Trophoblast cell (in vitro differentiated cells and primary cell): ENCODE data around the gene LCP1.

Source experiments
- DNase-seq, 2 donors: peaks; one replicate each; pipeline ENCODE4 v3.0.0-alpha.2; 2016
- H2AFZ ChIP-seq: 2 replicates; pipeline ENCODE4 v1.6.1; 2013; ENCODE audit warnings: low read length, moderate library complexity, mild to moderate bottlenecking; ENCODE audit not compliant: insufficient read depth, poor library complexity
- H2AK5ac ChIP-seq: 2 replicates; pipeline ENCODE4 v1.6.1; 2013; ENCODE audit warnings: mild to moderate bottlenecking, low read length
- H2BK120ac ChIP-seq: 2 replicates; pipeline ENCODE4 v1.6.1; 2013; ENCODE audit warnings: low read length, mild to moderate bottlenecking, moderate library complexity; ENCODE audit not compliant: insufficient read depth, poor library complexity
- H2BK12ac ChIP-seq: 2 replicates; pipeline ENCODE4 v1.6.1; 2013; ENCODE audit warnings: mild to moderate bottlenecking, low read length, moderate library complexity
- H2BK5ac ChIP-seq: 2 replicates; pipeline ENCODE4 v1.6.1; 2013; ENCODE audit warnings: low read length, low read depth, moderate library complexity, mild to moderate bottlenecking; ENCODE audit not compliant: poor library complexity
- H3K14ac ChIP-seq: 2 replicates; pipeline ENCODE4 v1.6.1; 2013; ENCODE audit warnings: mild to moderate bottlenecking, low read length
- H3K18ac ChIP-seq: 2 replicates; pipeline ENCODE4 v1.6.1; 2013; ENCODE audit warnings: mild to moderate bottlenecking, low read length
- H3K23ac ChIP-seq: 2 replicates; pipeline ENCODE4 v1.6.1; 2013; ENCODE audit warnings: low read length
- H3K27ac ChIP-seq: 2 replicates; pipeline ENCODE4 v1.5.1; 2013; ENCODE audit warnings: low read depth, mild to moderate bottlenecking, inconsistent platforms, low read length, moderate library complexity
- H3K27me3 ChIP-seq: 2 replicates; pipeline ENCODE4 v1.6.1; 2013; ENCODE audit warnings: inconsistent platforms, mild to moderate bottlenecking, low read length, moderate library complexity; ENCODE audit not compliant: insufficient read depth
- H3K36me3 ChIP-seq, 2 experiments: 1 replicate in 1 of 2; 2 replicates in 1 of 2; pipeline ENCODE4 v1.6.1; 2013; ENCODE audit warnings: low read length in 2 of 2, mild to moderate bottlenecking in 2 of 2, moderate library complexity in 1 of 2; ENCODE audit not compliant: insufficient read depth in 2 of 2, control insufficient read depth in 1 of 2
- H3K4ac ChIP-seq: 2 replicates; pipeline ENCODE4 v1.6.1; 2013; ENCODE audit warnings: low read depth, mild to moderate bottlenecking, low read length, moderate library complexity
- H3K4me1 ChIP-seq, 2 experiments: 1 replicate in 1 of 2; 2 replicates in 1 of 2; pipeline ENCODE4 v1.6.1; 2013; ENCODE audit warnings: low read length in 2 of 2, mild to moderate bottlenecking in 2 of 2, moderate library complexity in 1 of 2; ENCODE audit not compliant: insufficient read depth in 2 of 2, control insufficient read depth in 1 of 2
- H3K4me2 ChIP-seq: 2 replicates; pipeline ENCODE4 v1.6.1; 2013; ENCODE audit warnings: inconsistent platforms, mild to moderate bottlenecking, low read length, moderate library complexity
- H3K4me3 ChIP-seq: 2 replicates; pipeline ENCODE4 v1.5.1; 2013; ENCODE audit warnings: mild to moderate bottlenecking, low read depth, low read length, inconsistent platforms
- H3K79me1 ChIP-seq: one replicate; pipeline ENCODE4 v1.6.1; 2013; ENCODE audit warnings: low read length
- H3K79me2 ChIP-seq: 2 replicates; pipeline ENCODE4 v1.6.1; 2013; ENCODE audit warnings: low read length, mild to moderate bottlenecking; ENCODE audit not compliant: control insufficient read depth, insufficient read depth, poor library complexity
- H3K9ac ChIP-seq: 2 replicates; pipeline ENCODE4 v1.6.1; 2013; ENCODE audit warnings: mild to moderate bottlenecking, low read length
- H3K9me3 ChIP-seq: 2 replicates; pipeline ENCODE4 v1.6.1; 2013; ENCODE audit warnings: low read depth, mild to moderate bottlenecking, control low read depth, inconsistent platforms, low read length; ENCODE audit not compliant: insufficient read depth
- H4K12ac ChIP-seq: 2 replicates; pipeline ENCODE4 v1.6.1; 2013; ENCODE audit warnings: low read depth, mild to moderate bottlenecking, low read length, moderate library complexity
- H4K8ac ChIP-seq: 2 replicates; pipeline ENCODE4 v1.6.1; 2013; ENCODE audit warnings: low read depth, mild to moderate bottlenecking, low read length, moderate library complexity
- H4K91ac ChIP-seq: one replicate; pipeline ENCODE4 v1.6.1; 2013; ENCODE audit warnings: low read depth, mild to moderate bottlenecking, low read length, moderate library complexity
- WGBS: extraction: QIAGEN DNeasy Blood & Tissue Kit; methylation state at CpG from one replicate; pipeline ENCODE4 v1.1.7; 2013; ENCODE audit warnings: missing lambda C conversion rate; ENCODE audit not compliant: insufficient read length, insufficient coverage; ENCODE audit errors: extremely low coverage; 5-methylcytosine and 5-hydroxymethylcytosine counted together

LCP1 gene

DNA sequence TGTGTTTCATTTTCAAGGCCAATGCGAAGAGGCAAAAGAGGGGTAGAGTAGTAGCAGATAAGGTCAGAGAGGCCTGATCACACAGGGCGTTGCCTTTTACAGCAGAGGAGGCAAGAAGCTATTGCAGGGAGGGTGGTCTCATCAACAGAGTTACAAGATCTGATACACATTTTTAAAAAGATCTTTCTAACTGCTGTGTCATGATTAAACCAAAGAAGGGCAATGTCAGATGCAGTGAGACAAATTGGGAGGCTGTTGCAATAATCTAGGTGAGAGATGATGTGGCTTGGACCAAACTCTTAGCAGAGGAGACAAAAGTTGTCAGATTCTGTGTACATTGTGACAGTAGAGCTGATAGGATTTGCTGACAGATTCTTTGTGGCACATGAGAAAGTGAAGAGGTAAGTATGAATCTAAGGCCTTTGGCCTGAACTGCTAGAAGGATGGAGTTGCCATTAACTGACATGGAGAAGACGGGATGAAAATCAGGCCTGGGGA is 16.8 kb upstream of the LCP1 start:
- Histone ChIP-seq H2BK5ac (no peak overlapping the region), H2AFZ (no peak overlapping the region)

DNA sequence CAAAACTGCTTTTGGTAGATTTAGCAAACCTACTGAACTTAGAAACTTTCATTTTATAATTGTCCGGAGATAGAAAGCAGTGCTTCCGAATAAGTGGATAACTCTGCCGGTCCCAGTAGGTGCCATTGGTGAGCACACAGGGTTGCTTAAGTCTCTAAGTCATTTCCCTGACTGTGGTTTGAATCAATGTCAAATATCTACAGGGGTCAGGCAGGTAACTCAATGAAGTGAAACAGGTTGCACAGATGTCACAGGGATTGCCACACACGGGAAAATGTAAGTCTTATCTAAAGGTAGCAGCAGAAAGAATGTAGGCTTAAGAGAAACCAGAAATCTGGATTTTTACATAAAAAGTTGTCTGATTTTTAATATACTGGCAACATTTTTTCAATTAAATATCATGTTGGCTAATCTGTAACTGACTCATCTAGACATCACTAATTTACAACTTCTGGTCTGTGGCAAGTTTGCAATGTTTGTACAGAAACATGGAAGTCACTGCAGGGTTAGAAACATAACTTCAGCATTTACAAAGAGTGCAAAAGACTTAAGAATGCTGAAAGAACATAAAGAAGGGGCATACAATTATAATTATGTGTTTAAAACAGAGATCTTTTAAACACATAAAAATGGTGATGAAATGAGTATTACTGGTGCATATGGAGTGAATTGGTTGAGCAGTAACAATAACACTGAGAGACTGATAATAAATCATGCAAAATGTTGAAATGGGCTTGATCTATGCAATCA is 15.5 kb upstream of the LCP1 start:
- Histone ChIP-seq H3K27ac (no peak overlapping the region), H3K14ac (no peak overlapping the region), H3K4me3 (no peak overlapping the region), H3K79me2 (no peaks in the 10 kb centered on the region), H4K12ac (no peak overlapping the region), H3K4me1 (peaks cover 2 to 6% of the 10 kb centered on the region in 2 experiments), H3K4ac (no peak overlapping the region), H3K18ac (no peak overlapping the region), H3K79me1 (peaks cover 2% of the 10 kb centered on the region), H3K27me3 (no peaks in the 10 kb centered on the region), H4K8ac (no peak overlapping the region), H2BK5ac (no peak overlapping the region), H4K91ac (no peak overlapping the region), H2BK12ac (no peak overlapping the region), H2AFZ (no peak overlapping the region), H3K23ac (no peak overlapping the region), H3K4me2 (no peak overlapping the region), H3K9ac (no peak overlapping the region), H2BK120ac (no peak overlapping the region), H3K36me3 (no peaks in the 10 kb centered on the region), H3K9me3 (no peaks in the 10 kb centered on the region), H2AK5ac (no peak overlapping the region)
- WGBS, result no CpG with 5 or more reads among the region's 4 CpGs
- peak; percentile 79 to 89 for DNase-seq

More for the DNA sequence above, 16.8 kb upstream of the LCP1 start:
- Histone ChIP-seq H3K36me3 (no peaks in the 10 kb centered on the region), H2AK5ac (no peak overlapping the region), H3K18ac (no peak overlapping the region), H3K4me2 (no peak overlapping the region), H3K27me3 (no peaks in the 10 kb centered on the region), H3K79me2 (no peaks in the 10 kb centered on the region), H3K23ac (no peak overlapping the region), H2BK12ac (no peak overlapping the region), H4K12ac (no peak overlapping the region), H3K9ac (no peak overlapping the region), H3K79me1 (peaks cover 4% of the 10 kb centered on the region), H3K9me3 (no peaks in the 10 kb centered on the region), H3K27ac (no peak overlapping the region), H3K4ac (no peak overlapping the region), H3K4me1 (peaks cover 2 to 10% of the 10 kb centered on the region in 2 experiments), H3K4me3 (no peak overlapping the region), H3K14ac (no peak overlapping the region), H4K8ac (no peak overlapping the region), H2BK120ac (no peak overlapping the region), H4K91ac (no peak overlapping the region)
- no peak for DNase-seq
- WGBS, result no CpG with 5 or more reads among the region's 3 CpGs

DNA sequence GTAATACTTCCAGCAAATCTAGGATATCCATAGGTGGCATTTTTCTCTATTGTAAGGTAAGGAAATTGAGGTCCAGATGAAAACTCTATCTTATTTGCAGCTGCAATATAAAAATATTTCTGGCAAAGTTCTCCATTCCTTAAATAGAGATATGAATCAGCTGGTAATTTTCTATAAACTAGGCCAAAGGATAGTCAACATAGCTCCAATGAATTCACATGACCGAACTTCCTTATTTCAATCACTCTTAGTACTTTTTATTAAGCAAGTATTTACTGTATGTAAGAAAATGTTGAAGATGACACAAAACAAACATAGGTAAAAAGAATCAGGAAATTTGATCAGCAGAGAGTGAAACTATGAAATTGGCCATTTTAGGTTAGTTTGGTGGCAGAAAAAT is 13.0 kb upstream of the LCP1 start:
- WGBS, result no CpG with 5 or more reads among the region's 1 CpG
- no peak overlapping the region for H3K4ac ChIP-seq
- H3K4me3 ChIP-seq, result no peak overlapping the region
- H3K27me3 ChIP-seq, result no peaks in the 10 kb centered on the region
- H3K14ac ChIP-seq, result no peak overlapping the region
- no peaks in the 10 kb centered on the region for H3K36me3 ChIP-seq
- H3K4me2 ChIP-seq, result no peak overlapping the region
- no peaks in the 10 kb centered on the region for H3K9me3 ChIP-seq
- no peak overlapping the region for H2BK120ac ChIP-seq
- peaks cover 2% of the 10 kb centered on the region for H3K79me1 ChIP-seq
- no peak overlapping the region for H2AFZ ChIP-seq
- H3K23ac ChIP-seq, result no peak overlapping the region
- no peaks in the 10 kb centered on the region for H3K79me2 ChIP-seq
- no peak overlapping the region for H4K12ac ChIP-seq
- no peak overlapping the region for H2BK12ac ChIP-seq
- no peak for DNase-seq
- H3K18ac ChIP-seq, result no peak overlapping the region
- H3K27ac ChIP-seq, result no peak overlapping the region
- no peak overlapping the region for H3K9ac ChIP-seq
- H4K91ac ChIP-seq, result no peak overlapping the region
- peaks cover 2 to 6% of the 10 kb centered on the region in 2 experiments for H3K4me1 ChIP-seq
- no peak overlapping the region for H2BK5ac ChIP-seq
- no peak overlapping the region for H2AK5ac ChIP-seq
- no peak overlapping the region for H4K8ac ChIP-seq

GRCh38 chr13:46192412-46192811 is 10.4 kb upstream of the LCP1 start:
- Histone ChIP-seq H4K8ac (no peak overlapping the region), H3K27me3 (no peaks in the 10 kb centered on the region), H3K18ac (no peak overlapping the region), H3K79me1 (peaks cover 2% of the 10 kb centered on the region), H4K91ac (no peak overlapping the region), H3K9ac (no peak overlapping the region), H2AK5ac (no peak overlapping the region), H2BK12ac (no peak overlapping the region), H2BK120ac (no peak overlapping the region), H3K14ac (no peak overlapping the region), H3K79me2 (no peaks in the 10 kb centered on the region), H3K4me2 (no peak overlapping the region), H4K12ac (no peak overlapping the region), H3K4me3 (no peak overlapping the region), H2BK5ac (no peak overlapping the region), H3K9me3 (no peaks in the 10 kb centered on the region), H3K27ac (no peak overlapping the region), H3K23ac (no peak overlapping the region), H2AFZ (no peak overlapping the region), H3K36me3 (no peaks in the 10 kb centered on the region), H3K4ac (no peak overlapping the region), H3K4me1 (peaks cover 2 to 3% of the 10 kb centered on the region in 2 experiments)
- DNase-seq, result no peak
- WGBS, result no CpG with 5 or more reads among the region's 1 CpG
